ENCODE measurements around the gene FOXE1. TPM values are rescaled to one million over a fixed set of nuclear protein-coding genes. Genes with fewer than 3 reads are reported as not detected.

The FOXE1 gene
- total and polyA plus RNA-seq, 2 of the 13 experiments (the other 11 are each of a cell fraction or from before 2014, with no cell fraction given), result not detected

- POLR2A ChIA-PET, result no interaction called here
- peak; percentile 24 for DNase-seq (ENCODE audit: low spot score)
- Histone ChIP-seq H3K4me2 (ENCODE audit: low read depth, low read length) (peak overlapping the region; percentile 63), H4K20me1 (ENCODE audit: insufficient read depth, low read length) (no peaks in the 10 kb centered on the region), H3K4me1 (ENCODE audit: insufficient read depth, low read length) (peaks cover 19% of the 10 kb centered on the region), H3K79me2 (ENCODE audit: insufficient read depth, low read length) (no peaks in the 10 kb centered on the region), H3K27ac (ENCODE audit: extremely low read length, insufficient read depth, low read length) (no peak overlapping the region), H2AFZ (ENCODE audit: low read length) (no peak overlapping the region), H3K36me3 (replicated peaks in 1 of 2; ENCODE audit: control insufficient read depth in 1 of 2, insufficient read depth in 2 of 2, low read length in 2 of 2) (no peaks in the 10 kb centered on the region), H3K9ac (ENCODE audit: insufficient read depth, low read depth, low read length) (no peak overlapping the region), H3K9me3 (ENCODE audit: low read length) (no peaks in the 10 kb centered on the region), H3K4me3 (replicated peaks in 1 of 3; ENCODE audit: insufficient read depth in 1 of 3, low read depth in 2 of 3, low read length in 3 of 3) (no peak overlapping the region; a peak in 1 of 6 replicates), H3K27me3 (ENCODE audit: control insufficient read depth in 1 of 2, insufficient read depth in 2 of 2, low read length in 2 of 2) (peaks cover 0 to 6% of the 10 kb centered on the region in 2 experiments; a peak in 1 of 5 replicates)
- intact Hi-C loops (cut with micrococcal nuclease; ENCODE audit: unreplicated experiment) (no loop called here), in situ Hi-C loops (cut with HindIII; ENCODE audit: extremely low pct_ligation_motif_present, low pct_unique_long_range_greater_than_20kb) (no loop called here)
- WGBS (ENCODE audit: low lambda C conversion rate), result 19% methylated on average over 15 of the region's 15 CpGs
- CTCF ChIA-PET (ENCODE audit: low intra/inter-chr PET ratio, low total read pairs), result no interaction called here
- peak; percentile 98 for ATAC-seq
- no TSS peak for BruUV-seq (replicated peaks)
- FAIRE-seq, result peak; percentile 60
- TF ChIP-seq NR2C2 (CRISPR knock-in tag; IDR thresholded peaks at IDR 0.05; ENCODE audit: borderline replicate concordance), result no peak
- TF ChIP-seq ZNF83 (CRISPR knock-in tag; IDR thresholded peaks at IDR 0.05; ENCODE audit: borderline replicate concordance), result no peak
- TF ChIP-seq DBP (CRISPR knock-in tag; IDR thresholded peaks at IDR 0.05; ENCODE audit: not compliant biosample characterization), result no peak
- peak; percentile 40; the same call in 1 of the 2 replicates for TF ChIP-seq ZFX (CRISPR knock-in tag; IDR thresholded peaks at IDR 0.05; ENCODE audit: low read depth)
- TF ChIP-seq PAXIP1 (CRISPR knock-in tag; conservative IDR thresholded peaks at IDR 0.05), result 0 out of 2 replicates have a peak, but pooled peaks have one; percentile 16
- TF ChIP-seq SNAPC2 (CRISPR knock-in tag; IDR thresholded peaks at IDR 0.05), result no peak
- TF ChIP-seq NCOA2 (CRISPR knock-in tag; IDR thresholded peaks at IDR 0.05), result peak; percentile 26; the same call in 1 of the 2 replicates
- no peak for TF ChIP-seq ZBTB46 (CRISPR knock-in tag; IDR thresholded peaks at IDR 0.05; ENCODE audit: borderline replicate concordance)
- TF ChIP-seq ZNF550 (CRISPR knock-in tag; IDR thresholded peaks at IDR 0.05; ENCODE audit: borderline replicate concordance), result no peak
- TF ChIP-seq, protein P1, sequence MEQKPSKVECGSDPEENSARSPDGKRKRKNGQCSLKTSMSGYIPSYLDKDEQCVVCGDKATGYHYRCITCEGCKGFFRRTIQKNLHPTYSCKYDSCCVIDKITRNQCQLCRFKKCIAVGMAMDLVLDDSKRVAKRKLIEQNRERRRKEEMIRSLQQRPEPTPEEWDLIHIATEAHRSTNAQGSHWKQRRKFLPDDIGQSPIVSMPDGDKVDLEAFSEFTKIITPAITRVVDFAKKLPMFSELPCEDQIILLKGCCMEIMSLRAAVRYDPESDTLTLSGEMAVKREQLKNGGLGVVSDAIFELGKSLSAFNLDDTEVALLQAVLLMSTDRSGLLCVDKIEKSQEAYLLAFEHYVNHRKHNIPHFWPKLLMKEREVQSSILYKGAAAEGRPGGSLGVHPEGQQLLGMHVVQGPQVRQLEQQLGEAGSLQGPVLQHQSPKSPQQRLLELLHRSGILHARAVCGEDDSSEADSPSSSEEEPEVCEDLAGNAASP (CRISPR knock-in tag; IDR thresholded peaks at IDR 0.05; ENCODE audit: borderline replicate concordance), result peak; percentile 28; the same call in 1 of the 2 replicates
These were observed 21.9 kb upstream of the FOXE1 start for GRCh38 chr9:97830884-97831829.
